ENCODE results near the gene AKAP9.

Gene AKAP9

GRCh38 chr7:92044148-92044547 lies 103.5 kb downstream of the AKAP9 start:
- DNase-seq (ENCODE audit: low read depth): no peak
- H3K4me3 ChIP-seq (ENCODE audit: low read depth, low read length): no peak overlapping the region
- no peak for TF ChIP-seq CTCF (IDR thresholded peaks at IDR 0.05; ENCODE audit: insufficient read depth, low read depth, low read length, missing control alignments)

- no peak overlapping the region for H3K4me3 ChIP-seq (ENCODE audit: low read depth, low read length)
- DNase-seq (ENCODE audit: low read depth): no peak
- TF ChIP-seq CTCF (IDR thresholded peaks at IDR 0.05; ENCODE audit: insufficient read depth, low read depth, low read length, missing control alignments): no peak
These were observed 104.3 kb downstream of the AKAP9 start for GRCh38 chr7:92044940-92045339.

GRCh38 chr7:92051655-92052054 lies 111.0 kb downstream of the AKAP9 start:
- no peak overlapping the region for H3K4me3 ChIP-seq (ENCODE audit: low read depth, low read length)
- no peak for DNase-seq (ENCODE audit: low read depth)
- TF ChIP-seq CTCF (IDR thresholded peaks at IDR 0.05; ENCODE audit: insufficient read depth, low read depth, low read length, missing control alignments): no peak

GRCh38 chr7:92052159-92052558 lies 111.5 kb downstream of the AKAP9 start:
- no peak for TF ChIP-seq CTCF (IDR thresholded peaks at IDR 0.05; ENCODE audit: insufficient read depth, low read depth, low read length, missing control alignments)
- no peak for DNase-seq (ENCODE audit: low read depth)
- no peak overlapping the region for H3K4me3 ChIP-seq (ENCODE audit: low read depth, low read length)

- no peak overlapping the region for H3K4me3 ChIP-seq (ENCODE audit: low read depth, low read length)
- TF ChIP-seq CTCF (IDR thresholded peaks at IDR 0.05; ENCODE audit: insufficient read depth, low read depth, low read length, missing control alignments): no peak
- no peak for DNase-seq (ENCODE audit: low read depth)
These were observed 112.0 kb downstream of the AKAP9 start for GRCh38 chr7:92052684-92053083.

- no peak for DNase-seq (ENCODE audit: low read depth)
- H3K4me3 ChIP-seq (ENCODE audit: low read depth, low read length): no peak overlapping the region
- TF ChIP-seq CTCF (IDR thresholded peaks at IDR 0.05; ENCODE audit: insufficient read depth, low read depth, low read length, missing control alignments): no peak
These were observed 112.7 kb downstream of the AKAP9 start for GRCh38 chr7:92053312-92053711.

- TF ChIP-seq CTCF (IDR thresholded peaks at IDR 0.05; ENCODE audit: insufficient read depth, low read depth, low read length, missing control alignments): no peak
- H3K4me3 ChIP-seq (ENCODE audit: low read depth, low read length): no peak overlapping the region
- DNase-seq (ENCODE audit: low read depth): no peak
These were observed 115.6 kb downstream of the AKAP9 start for GRCh38 chr7:92056286-92056685.

Measured in GM12865 (cell line).